ENCODE results near the gene SC5D. TPM values are rescaled to one million over a fixed set of nuclear protein-coding genes. Genes with fewer than 3 reads are reported as not detected.

SC5D gene
- total and polyA plus RNA-seq, 2 of the 8 experiments (the other 6 are each of a cell fraction or from before 2014, with no cell fraction given), result 73.9 to 90.3 TPM

- TF ChIP-seq CHD7 (IDR thresholded peaks at IDR 0.05; ENCODE audit: insufficient replicate concordance, low read length) (no peak), NRF1 (IDR thresholded peaks at IDR 0.05; ENCODE audit: low read depth, low read length) (no peak), SP4 (IDR thresholded peaks at IDR 0.05; ENCODE audit: low read length) (no peak), SIRT6 (IDR thresholded peaks at IDR 0.05; ENCODE audit: low read length) (no peak), HDAC6 (IDR thresholded peaks at IDR 0.05; ENCODE audit: low read depth, low read length) (no peak), CBX8 (IDR thresholded peaks at IDR 0.05; ENCODE audit: borderline replicate concordance, low read depth, low read length) (no peak), JUN (IDR thresholded peaks at IDR 0.05; ENCODE audit: low read depth, low read length) (no peak), CBX5 (IDR thresholded peaks at IDR 0.05; ENCODE audit: low read depth, low read length) (no peak), CREB1 (IDR thresholded peaks at IDR 0.05) (no peak), E2F6 (IDR thresholded peaks at IDR 0.05) (no peak), RFX5 (IDR thresholded peaks at IDR 0.05; ENCODE audit: borderline replicate concordance, low read depth, low read length) (no peak), BRCA1 (IDR thresholded peaks at IDR 0.05; ENCODE audit: low read depth, low read length) (no peak), CEBPB (IDR thresholded peaks at IDR 0.05; ENCODE audit: low read depth, low read length) (no peak)
Observed at GRCh38 chr11:121341609-121342008, 49.0 kb downstream of the SC5D start (continued).

Data from H1 (cell line).